Fibroblast of pulmonary artery (primary cell): Measurements from ENCODE around the gene NUDT6.

Experiments
- DNase-seq: peaks from one replicate; pipeline ENCODE4 v3.0.0-alpha.2; 2010; ENCODE audit warnings: low read depth
- H3K4me3 ChIP-seq: replicated peaks from 2 replicates; pipeline ENCODE4 v1.5.1; 2011; ENCODE audit warnings: low read depth, mild to moderate bottlenecking, control low read depth, low read length, moderate library complexity
- CTCF ChIP-seq: IDR thresholded peaks from 2 replicates; pipeline ENCODE4 v1.5.1; 2011; ENCODE audit warnings: mild to moderate bottlenecking, control low read depth, low read length, inconsistent platforms; ENCODE audit errors: missing control alignments

Gene NUDT6

DNA sequence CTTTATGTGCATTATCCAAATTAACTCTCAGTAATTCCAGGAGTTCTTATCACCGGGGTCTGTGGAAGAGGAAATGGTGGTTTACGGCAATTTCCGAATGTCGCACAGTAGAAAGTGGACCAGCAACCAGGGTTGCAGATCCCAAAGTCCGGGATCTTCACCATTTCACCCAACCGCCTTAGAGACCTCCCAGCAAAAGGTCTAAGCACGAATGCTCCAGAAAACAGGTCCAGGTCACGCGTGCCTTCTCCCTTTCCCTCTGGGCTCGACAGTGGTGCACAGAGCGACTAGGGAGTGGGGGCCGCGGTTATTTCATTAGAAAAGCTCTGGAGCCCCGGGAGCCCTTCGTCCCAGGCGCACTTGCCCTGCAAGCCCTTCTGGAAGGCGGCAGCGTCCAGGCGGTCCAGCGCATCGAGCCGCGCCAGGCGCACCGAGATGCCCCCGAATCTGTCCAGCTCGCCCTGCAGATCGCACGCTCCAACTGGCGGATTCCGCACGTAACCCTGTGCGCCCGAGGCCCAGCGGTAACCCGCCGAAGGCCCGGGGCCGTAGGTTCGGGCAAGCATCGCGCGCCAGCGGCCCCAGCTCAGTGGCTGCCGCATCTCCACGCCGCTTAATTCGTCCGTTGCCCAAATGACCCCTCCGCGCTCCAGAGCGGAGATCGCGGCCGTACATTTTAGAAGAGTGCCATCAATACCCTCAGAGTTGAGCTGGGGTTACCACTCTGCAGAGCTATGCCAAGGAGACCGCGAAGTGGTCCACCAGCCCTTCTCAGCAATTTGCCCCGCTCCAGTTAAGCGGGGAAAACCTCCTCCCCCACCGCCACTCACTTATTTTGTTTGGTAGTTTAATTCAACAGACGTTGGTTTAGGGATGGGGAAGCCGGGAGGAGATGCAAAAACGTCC lies at the start of gene NUDT6:
NUDT6 (minus strand) TSS at position 627 of the 906 bp plus-strand sequence; CDS start at position 602, 25 bp downstream.
- TF ChIP-seq CTCF, result no peak
- DNase-seq, result peak; percentile 75
- peak within 1 kb of the TSS; percentile 91 for H3K4me3 ChIP-seq

DNA sequence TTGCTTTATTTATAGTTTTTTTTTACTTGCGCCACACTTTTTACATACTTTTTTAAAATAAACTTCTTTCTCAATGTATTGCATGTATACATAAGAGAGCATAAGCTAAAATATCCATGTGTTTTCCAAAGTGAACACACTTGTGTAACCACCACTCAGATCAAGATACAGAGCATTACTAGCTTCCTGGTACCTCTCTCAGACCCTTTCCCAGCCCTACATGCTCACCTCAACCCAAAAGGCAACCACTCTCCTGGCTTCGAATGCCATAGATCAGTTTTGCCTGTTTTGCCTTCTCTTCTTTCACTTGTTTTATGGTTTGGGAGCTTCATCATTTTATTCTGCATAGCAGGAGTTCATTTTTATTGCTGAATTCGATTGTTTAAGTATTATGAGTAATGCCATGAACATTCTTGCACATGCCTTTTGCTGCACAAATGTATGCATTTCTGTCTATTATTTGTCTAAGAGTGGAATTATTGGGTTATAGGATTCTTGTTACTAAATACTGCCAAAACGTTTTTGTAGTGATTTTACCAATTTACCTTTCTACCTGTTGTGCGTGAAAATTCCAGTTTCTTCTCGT lies 45.9 kb upstream of the NUDT6 start:
- peak; percentile 2 for DNase-seq
- TF ChIP-seq CTCF, result no peak
- H3K4me3 ChIP-seq, result no peak overlapping the region

DNA sequence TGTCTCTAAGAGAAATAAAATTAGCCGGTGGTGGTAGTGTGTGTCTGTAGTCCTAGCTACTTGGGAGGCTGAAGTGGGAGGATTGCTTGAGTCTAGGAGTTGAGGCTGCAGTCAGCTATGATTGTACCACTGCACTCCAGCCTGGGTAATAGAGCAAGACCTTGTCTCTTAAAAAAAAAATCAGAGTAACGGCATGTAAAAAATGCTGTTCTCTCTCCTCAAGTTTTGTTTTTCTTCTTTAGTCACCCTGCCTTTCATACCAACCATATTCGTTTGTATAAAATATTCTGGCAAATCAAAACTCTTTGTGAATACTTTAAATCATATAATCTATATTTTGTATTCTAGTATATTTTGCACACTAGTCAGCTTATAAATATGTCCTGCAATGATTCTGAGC lies 44.8 kb upstream of the NUDT6 start:
- no peak overlapping the region for H3K4me3 ChIP-seq
- no peak for TF ChIP-seq CTCF
- DNase-seq, result no peak

DNA sequence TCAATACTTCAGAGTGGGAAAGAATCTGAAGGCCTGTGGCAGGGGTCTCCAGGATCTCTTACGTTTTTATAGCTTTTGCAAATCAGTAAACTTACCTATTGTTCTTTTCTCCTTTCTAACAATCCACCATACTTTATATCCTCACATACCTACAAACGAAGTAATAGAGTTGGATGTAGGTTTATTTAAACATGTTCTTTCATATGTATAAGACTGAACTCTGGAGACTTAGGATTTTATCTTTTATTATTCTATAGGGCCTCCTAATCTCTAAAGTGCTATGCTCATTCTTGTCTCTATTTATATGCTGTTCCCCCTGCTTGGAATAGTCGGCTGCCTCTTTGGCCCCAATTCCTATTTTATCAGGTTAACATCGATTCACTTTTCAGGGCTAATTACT lies 43.8 kb upstream of the NUDT6 start:
- no peak for TF ChIP-seq CTCF
- DNase-seq, result no peak
- H3K4me3 ChIP-seq, result no peak overlapping the region

DNA sequence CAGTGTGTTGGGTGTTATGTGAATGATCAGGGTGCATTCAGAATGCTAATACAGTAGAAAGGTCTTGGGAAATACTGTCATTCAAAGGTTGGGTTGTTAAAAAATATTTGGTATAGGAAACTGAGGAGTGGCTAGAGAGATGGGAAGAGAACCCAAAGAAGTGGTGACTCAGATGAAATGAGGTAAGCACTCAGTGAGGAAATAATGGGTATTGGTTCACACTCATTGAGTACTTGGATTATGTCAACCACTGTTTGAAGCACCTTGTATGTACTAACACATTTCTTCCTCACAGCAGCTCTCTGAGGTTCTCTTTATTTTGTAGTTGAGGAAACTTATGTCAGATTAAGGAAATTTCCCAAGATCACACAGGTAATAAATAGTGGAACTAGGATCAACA lies 40.8 kb upstream of the NUDT6 start:
- DNase-seq, result peak; percentile 57
- no peak overlapping the region for H3K4me3 ChIP-seq
- TF ChIP-seq CTCF, result no peak

DNA sequence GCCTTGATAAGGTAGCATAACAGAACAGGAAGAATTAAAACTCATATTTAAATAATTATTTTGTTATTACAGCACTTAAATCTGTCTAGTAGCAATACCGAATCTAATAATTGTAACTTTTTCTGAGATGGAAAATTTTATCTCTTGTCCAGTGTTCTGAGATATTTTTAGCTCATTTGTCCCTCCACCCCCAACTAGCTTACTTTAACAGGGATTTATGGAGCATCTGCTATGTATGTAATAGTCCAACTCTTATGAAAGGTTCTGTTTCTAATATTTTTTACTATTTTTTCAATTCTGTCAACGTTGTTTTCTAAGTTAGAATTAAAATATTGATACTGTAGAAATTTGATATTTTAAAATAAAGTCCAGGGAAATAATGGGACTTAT lies 38.2 kb upstream of the NUDT6 start:
- peak; percentile 16 for DNase-seq
- no peak for TF ChIP-seq CTCF
- H3K4me3 ChIP-seq, result no peak overlapping the region
